Stomach (tissue), 9 donors: ENCODE measurements around the gene CNOT2. TPM values are rescaled to one million over a fixed set of nuclear protein-coding genes. Genes with fewer than 3 reads are reported as not detected.
"Not testable (repeated sequence)": the region's sequence is repeated elsewhere in the genome, so short reads cannot be mapped to it uniquely, and the experiment has no call there.

ENCODE experiments used
- DNase-seq, 2 donors: peaks; one replicate each; pipeline versions ENCODE4 v3.0.0 to v3.0.0-alpha.2; 2013 to 2019
- H3K27ac ChIP-seq, 5 donors: fragments of 200-600 bp in 4 of 5; sonication (generic) in 4 of 5; one replicate each; pipeline ENCODE4 v1.5.1; 2013 to 2019; ENCODE audit warnings: mild to moderate bottlenecking in 1 of 5, moderate library complexity in 1 of 5
- H3K27me3 ChIP-seq, 3 donors: fragments of 200-600 bp; sonication (generic); one replicate each; pipeline ENCODE4 v1.5.1; 2017 to 2019; ENCODE audit warnings: mixed run types in 1 of 3
- H3K36me3 ChIP-seq, 4 donors: fragments of 200-600 bp; sonication (generic); 1 replicate in 3 of 4; 2 replicates in 1 of 4; pipeline ENCODE4 v1.5.1; 2016 to 2019
- H3K4me1 ChIP-seq, 4 donors: fragments of 200-600 bp; sonication (generic); one replicate each; pipeline ENCODE4 v1.5.1; 2016 to 2019
- H3K4me3 ChIP-seq, 4 donors: fragments of 200-600 bp; sonication (generic) in 3 of 4; one replicate each; pipeline ENCODE4 v1.5.1; 2016 to 2019; ENCODE audit warnings: mild to moderate bottlenecking in 1 of 4
- H3K9me3 ChIP-seq, 4 donors: fragments of 200-600 bp; sonication (generic); one replicate each; pipeline ENCODE4 v1.5.1; 2016 to 2019
- EP300 ChIP-seq: sonication (generic); formaldehyde crosslinking; IDR thresholded peaks from one replicate; pipeline ENCODE4 v1.6.1; 2017; ENCODE audit warnings: antibody characterized with exemption
- POLR2A ChIP-seq, 4 donors: fragments of 450-650 bp; IDR thresholded peaks; one replicate each; pipeline ENCODE4 v1.6.1; 2016; ENCODE audit warnings: antibody characterized with exemption in 4 of 4, control low read depth in 2 of 4, mild to moderate bottlenecking in 1 of 4, moderate library complexity in 1 of 4
- POLR2AphosphoS5 ChIP-seq, 3 donors: sonication (generic); formaldehyde crosslinking; IDR thresholded peaks; one replicate each; pipeline ENCODE4 v1.6.1; 2016; ENCODE audit warnings: antibody characterized with exemption in 3 of 3
- WGBS, 5 donors: extraction: QIAGEN DNeasy Blood & Tissue Kit in 3 of 5; methylation state at CpG; one replicate each; pipeline versions ENCODE4 v1.1.5 to v1.1.7; 2013 to 2018; 5-methylcytosine and 5-hydroxymethylcytosine counted together
- intact Hi-C: fragments of 100-400 bp; cut with DNase I; formaldehyde crosslinking; loops from one replicate; pipeline ENCODE4 v1.15.1; 2023; ENCODE audit warnings: low total_unique reads
- polyA plus RNA-seq, 3 donors: library from polyadenylated mRNA; stranded (reverse); fragments of 200-250 nt; gene quantifications; one replicate each; pipeline ENCODE4 v1.2.3, GENCODE V29; 2013
- total RNA-seq, 5 donors: library from RNA; depleted of rRNA; stranded (reverse); fragments of >200 nt; gene quantifications; one replicate each; pipeline versions ENCODE4 v1.1.0 to v1.2.3, GENCODE V29; 2014 to 2016
- TF ChIP-seq, protein P1 (sequence below), 7 experiments: fragments of 450-650 bp in 4 of 7; fragments of 200-600 bp in 3 of 7; sonication (generic) in 3 of 7; IDR thresholded peaks; one replicate each; pipeline ENCODE4 v1.5.1; 2016 to 2019; ENCODE audit warnings: antibody characterized with exemption in 7 of 7, control low read depth in 2 of 7, mild to moderate bottlenecking in 1 of 7
- donor health status: healthy with polysubstance abuse.
- donor health status: Bipolar disorder and iron deficiency.
- donor health status: healthy.

The CNOT2 gene
- total and polyA plus RNA-seq, 8 donors = 18.0 to 237 (median 60.0) TPM

DNA sequence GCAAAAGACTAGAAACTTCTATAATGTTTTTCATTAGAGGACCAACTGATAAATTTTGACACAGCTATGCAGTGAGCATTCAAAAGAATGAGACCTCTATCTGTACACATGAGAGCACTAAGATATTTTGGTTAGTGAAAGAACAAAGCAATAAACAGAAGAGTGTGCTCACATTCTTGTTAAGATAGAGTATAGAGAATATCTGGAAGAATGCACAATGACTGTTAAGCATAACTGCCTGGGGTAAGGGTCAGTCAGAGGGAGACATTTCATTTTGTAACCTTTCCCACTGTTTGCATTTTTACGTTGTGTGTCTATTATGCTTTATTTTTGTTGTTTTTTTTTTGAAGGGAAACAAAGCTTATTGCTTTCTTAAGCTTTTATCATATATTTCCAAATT lies 143.5 kb downstream of the CNOT2 start:
- Histone ChIP-seq H3K27ac (no peak overlapping the region), H3K4me1 (no peaks in the 10 kb centered on the region), H3K4me3 (no peak overlapping the region), H3K27me3 (no peaks in the 10 kb centered on the region), H3K9me3 (peaks cover 0 to 11% (median 0%) of the 10 kb centered on the region in 4 donors), H3K36me3 (no peaks in the 10 kb centered on the region)
- TF ChIP-seq POLR2AphosphoS5 (IDR thresholded peaks at IDR 0.05) = no peak
- TF ChIP-seq, protein P1, sequence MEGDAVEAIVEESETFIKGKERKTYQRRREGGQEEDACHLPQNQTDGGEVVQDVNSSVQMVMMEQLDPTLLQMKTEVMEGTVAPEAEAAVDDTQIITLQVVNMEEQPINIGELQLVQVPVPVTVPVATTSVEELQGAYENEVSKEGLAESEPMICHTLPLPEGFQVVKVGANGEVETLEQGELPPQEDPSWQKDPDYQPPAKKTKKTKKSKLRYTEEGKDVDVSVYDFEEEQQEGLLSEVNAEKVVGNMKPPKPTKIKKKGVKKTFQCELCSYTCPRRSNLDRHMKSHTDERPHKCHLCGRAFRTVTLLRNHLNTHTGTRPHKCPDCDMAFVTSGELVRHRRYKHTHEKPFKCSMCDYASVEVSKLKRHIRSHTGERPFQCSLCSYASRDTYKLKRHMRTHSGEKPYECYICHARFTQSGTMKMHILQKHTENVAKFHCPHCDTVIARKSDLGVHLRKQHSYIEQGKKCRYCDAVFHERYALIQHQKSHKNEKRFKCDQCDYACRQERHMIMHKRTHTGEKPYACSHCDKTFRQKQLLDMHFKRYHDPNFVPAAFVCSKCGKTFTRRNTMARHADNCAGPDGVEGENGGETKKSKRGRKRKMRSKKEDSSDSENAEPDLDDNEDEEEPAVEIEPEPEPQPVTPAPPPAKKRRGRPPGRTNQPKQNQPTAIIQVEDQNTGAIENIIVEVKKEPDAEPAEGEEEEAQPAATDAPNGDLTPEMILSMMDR (IDR thresholded peaks at IDR 0.05) = no peak
- no peak for TF ChIP-seq POLR2A (IDR thresholded peaks at IDR 0.05)
- no peak for TF ChIP-seq EP300
- no peak for DNase-seq
- intact Hi-C loops = no loop called here
- WGBS, 5 donors = 70 to 79% (median 78%) methylated on average over 1 of the region's 1 CpG

DNA sequence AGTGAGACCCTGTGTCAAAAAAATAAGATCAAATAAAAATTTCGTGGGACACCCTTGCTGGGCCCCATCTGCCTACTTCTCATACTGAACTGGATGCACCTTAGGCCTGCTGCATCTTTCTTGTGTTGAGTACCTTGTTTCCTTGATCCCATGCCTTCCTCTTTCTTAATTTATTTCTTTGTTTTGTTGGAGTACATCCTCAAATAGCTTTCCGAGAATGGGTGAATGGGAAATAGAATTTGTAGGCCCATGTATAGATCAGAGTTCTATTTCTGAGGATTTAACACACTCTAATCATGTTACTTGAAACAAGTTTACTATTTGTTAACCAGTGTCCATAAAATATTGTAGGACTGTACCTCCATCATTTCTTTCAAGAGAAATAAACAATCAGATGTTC lies 146.4 kb downstream of the CNOT2 start:
- Histone ChIP-seq H3K36me3 (no peaks in the 10 kb centered on the region), H3K4me3 (no peak overlapping the region), H3K27ac (no peak overlapping the region), H3K27me3 (no peaks in the 10 kb centered on the region), H3K9me3 (peaks cover 0 to 11% (median 0%) of the 10 kb centered on the region in 4 donors), H3K4me1 (no peaks in the 10 kb centered on the region)
- intact Hi-C loops = no loop called here
- WGBS, 5 donors = 78 to 89% (median 83%) methylated on average over 2 of the region's 2 CpGs
- no peak for TF ChIP-seq POLR2A (IDR thresholded peaks at IDR 0.05)
- TF ChIP-seq EP300 = no peak
- DNase-seq = no peak

DNA sequence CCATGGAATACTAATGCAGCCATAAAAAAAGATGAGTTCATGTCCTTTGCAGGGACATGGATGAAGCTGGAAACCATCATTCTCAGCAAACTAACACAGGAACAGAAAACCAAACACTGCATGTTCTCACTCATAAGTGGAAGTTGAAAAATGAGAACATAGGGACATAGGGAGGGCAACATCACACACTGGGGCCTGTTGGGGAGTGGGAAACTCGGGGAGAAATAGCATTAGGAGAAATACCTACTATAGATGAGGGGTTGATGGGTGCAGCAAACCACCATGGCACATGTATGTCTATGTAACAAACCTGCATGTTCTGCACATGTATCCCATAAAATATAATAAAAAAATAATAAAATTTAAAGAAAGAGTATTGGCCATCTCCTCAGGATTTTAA lies 149.4 kb downstream of the CNOT2 start:
- whole genome bisulfite sequencing, 5 donors = 39 to 54% (median 52%) methylated on average over 1 of the region's 1 CpG
- H3K4me3 ChIP-seq, H3K36me3 ChIP-seq, H3K27me3 ChIP-seq, H3K4me1 ChIP-seq, DNase-seq, H3K27ac ChIP-seq, intact Hi-C loops: not testable (repeated sequence)
- peaks cover 0 to 11% (median 0%) of the 10 kb centered on the region in 4 donors for H3K9me3 ChIP-seq

DNA sequence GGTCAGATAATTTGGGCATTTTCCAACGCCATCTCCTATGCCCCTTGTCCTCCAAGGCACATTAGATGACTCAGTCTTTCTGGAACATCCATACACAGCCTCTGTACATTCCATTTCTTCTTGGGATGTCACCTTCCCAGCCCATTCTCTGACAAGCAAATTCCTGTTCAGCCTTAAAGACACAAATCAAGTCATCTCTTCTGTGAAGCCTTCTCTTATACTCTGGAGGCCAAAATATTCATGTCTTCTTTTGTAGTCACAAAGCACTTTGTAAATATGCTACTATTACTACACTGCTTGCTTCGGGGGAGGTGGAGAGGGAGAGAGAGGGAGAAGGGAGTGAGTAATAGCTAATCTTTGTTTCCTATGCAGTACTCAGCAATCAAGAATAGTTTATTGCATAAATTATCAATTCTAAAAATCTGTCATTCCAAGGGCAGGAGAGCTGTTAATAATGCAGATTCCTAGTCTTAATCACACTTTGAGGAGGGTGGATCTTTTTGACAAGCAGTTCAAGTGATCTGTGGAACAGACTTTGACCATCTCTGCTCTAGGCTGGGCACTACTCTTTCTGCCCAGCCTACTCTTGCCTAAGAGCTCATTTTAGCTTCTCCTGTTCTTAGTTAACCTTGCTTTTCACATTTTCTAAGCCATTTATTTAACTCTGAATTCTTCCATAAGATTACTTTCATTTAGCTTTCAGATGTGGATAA lies 150.7 kb downstream of the CNOT2 start:
- Histone ChIP-seq H3K36me3 (no peaks in the 10 kb centered on the region), H3K4me3 (no peak overlapping the region), H3K27ac (no peak overlapping the region), H3K4me1 (no peaks in the 10 kb centered on the region), H3K9me3 (peaks cover 0 to 11% (median 0%) of the 10 kb centered on the region in 4 donors), H3K27me3 (no peaks in the 10 kb centered on the region)
- no peak for DNase-seq
- 47 to 72% (median 51%) methylated on average over 2 of the region's 2 CpGs for WGBS, 5 donors
- intact Hi-C loops = no loop called here
- TF ChIP-seq POLR2A (IDR thresholded peaks at IDR 0.05) (no peak), EP300 (no peak), POLR2AphosphoS5 (IDR thresholded peaks at IDR 0.05) (no peak)
- TF ChIP-seq, protein P1 (IDR thresholded peaks at IDR 0.05) = no peak

DNA sequence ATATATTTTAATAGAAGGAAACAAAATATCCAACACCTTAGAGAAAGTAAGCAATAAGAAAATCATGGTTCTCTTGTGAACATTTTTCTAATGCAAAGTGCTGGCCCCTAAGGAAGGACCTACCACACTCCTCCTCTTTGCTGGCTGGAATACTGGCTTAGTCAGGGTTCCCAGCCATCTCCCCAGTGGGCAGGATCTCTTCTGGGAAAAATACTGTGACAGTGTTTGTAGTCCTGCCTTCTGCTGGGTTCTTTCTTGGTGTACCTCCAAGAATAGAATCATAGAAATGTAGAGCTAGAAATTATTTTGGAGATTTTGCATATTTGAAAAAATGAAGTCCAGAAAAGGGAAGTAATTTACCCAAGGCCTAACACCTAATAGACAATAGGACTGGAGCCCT lies 154.8 kb downstream of the CNOT2 start:
- H3K4me1 ChIP-seq = no peaks in the 10 kb centered on the region
- peaks cover 0 to 7% (median 0%) of the 10 kb centered on the region in 4 donors for H3K36me3 ChIP-seq
- H3K4me3 ChIP-seq = no peak overlapping the region
- H3K27me3 ChIP-seq = no peaks in the 10 kb centered on the region
- TF ChIP-seq POLR2A (IDR thresholded peaks at IDR 0.05) = no peak
- no peaks in the 10 kb centered on the region for H3K9me3 ChIP-seq
- no peak overlapping the region for H3K27ac ChIP-seq
- DNase-seq = no peak
- intact Hi-C loops = no loop called here

DNA sequence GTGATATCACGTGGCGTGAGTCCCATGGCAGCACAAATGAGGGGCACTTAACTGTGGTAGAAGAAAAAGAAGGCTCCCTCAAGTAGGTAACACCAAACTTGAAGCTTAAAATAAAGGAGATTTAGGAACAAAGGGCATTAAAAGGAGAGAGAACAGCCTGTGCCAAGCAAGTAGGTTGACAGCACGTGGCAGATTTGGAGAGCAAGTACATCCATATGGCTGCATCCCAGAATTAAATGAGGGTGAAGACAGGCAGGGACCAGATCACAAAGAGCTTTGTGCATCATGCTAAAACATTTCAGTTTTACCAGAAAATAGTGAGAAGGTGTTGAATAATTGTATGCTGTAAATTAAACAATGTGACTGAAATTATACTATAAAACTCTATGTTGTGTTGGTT lies 155.6 kb downstream of the CNOT2 start:
- intact Hi-C loops = no loop called here
- Histone ChIP-seq H3K27me3 (no peaks in the 10 kb centered on the region), H3K36me3 (peaks cover 0 to 7% (median 0%) of the 10 kb centered on the region in 4 donors), H3K4me3 (no peak overlapping the region), H3K4me1 (no peaks in the 10 kb centered on the region), H3K27ac (no peak overlapping the region), H3K9me3 (no peaks in the 10 kb centered on the region)
- 80 to 92% (median 91%) methylated on average over 3 of the region's 3 CpGs for WGBS, 5 donors
- DNase-seq = no peak
- TF ChIP-seq POLR2A (IDR thresholded peaks at IDR 0.05) (no peak), EP300 (no peak), POLR2AphosphoS5 (IDR thresholded peaks at IDR 0.05) (no peak)
- TF ChIP-seq, protein P1 (IDR thresholded peaks at IDR 0.05) = no peak
